ENCODE results near the gene FRMD8.

The FRMD8 gene

GRCh38 chr11:65414776-65415498 lies 28.5 kb downstream of the FRMD8 start:
- no peak for DNase-seq (ENCODE audit: low spot score)

- DNase-seq (ENCODE audit: low spot score): no peak
Observed at GRCh38 chr11:65415499-65416340, 29.3 kb downstream of the FRMD8 start.

- peak; percentile 83 for DNase-seq (ENCODE audit: low spot score)
Observed at GRCh38 chr11:65416341-65416824, 29.9 kb downstream of the FRMD8 start.

- no peak for DNase-seq (ENCODE audit: low spot score)
Observed at GRCh38 chr11:65416841-65417701, 30.6 kb downstream of the FRMD8 start.

GRCh38 chr11:65417702-65418430 lies 31.4 kb downstream of the FRMD8 start:
- DNase-seq (ENCODE audit: low spot score): no peak

GRCh38 chr11:65418431-65418680 lies 31.9 kb downstream of the FRMD8 start:
- DNase-seq (ENCODE audit: low spot score): no peak

- peak; percentile 94 for DNase-seq (ENCODE audit: low spot score)
Observed at GRCh38 chr11:65418681-65419459, 32.4 kb downstream of the FRMD8 start.

- DNase-seq (ENCODE audit: low spot score): no peak
Observed at GRCh38 chr11:65419460-65419771, 33.0 kb downstream of the FRMD8 start.

- no peak for DNase-seq (ENCODE audit: low spot score)
Observed at GRCh38 chr11:65419772-65420481, 33.5 kb downstream of the FRMD8 start.

- DNase-seq (ENCODE audit: low spot score): no peak
Observed at GRCh38 chr11:65420506-65420905, 34.1 kb downstream of the FRMD8 start.

GRCh38 chr11:65420979-65421793 lies 34.7 kb downstream of the FRMD8 start:
- peak; percentile 67 for DNase-seq (ENCODE audit: low spot score)

- DNase-seq (ENCODE audit: low spot score): peak; percentile 98
Observed at GRCh38 chr11:65421794-65422632, 35.6 kb downstream of the FRMD8 start.

- DNase-seq (ENCODE audit: low spot score): peak; percentile 94
Observed at GRCh38 chr11:65422633-65423515, 36.4 kb downstream of the FRMD8 start, which contains the start of gene NEAT1. NEAT1 (plus strand) TSS chr11:65422798.

GRCh38 chr11:65423516-65424204 lies 37.2 kb downstream of the FRMD8 start:
- DNase-seq (ENCODE audit: low spot score): no peak

- peak; percentile 22 for DNase-seq (ENCODE audit: low spot score)
Observed at GRCh38 chr11:65424205-65425104, 38.0 kb downstream of the FRMD8 start.

Data from SK-N-DZ (cell line).